MM.1S (cell line): ENCODE measurements around the gene GDPGP1.

ENCODE experiments used
- EZH2 ChIP-seq: fragments of 300-600 bp; sonication (generic); optimal IDR thresholded peaks from 2 replicates; pipeline ENCODE3; 2017; ENCODE audit warnings: low read depth, mild to moderate bottlenecking, antibody characterized with exemption, low read length, mixed read lengths
- TF ChIP-seq, protein P1 (sequence below): fragments of 300-600 bp; sonication (generic); IDR thresholded peaks from 2 replicates; pipeline ENCODE4 v1.5.1; 2016; ENCODE audit warnings: antibody characterized with exemption, low read length, mixed read lengths

DNA sequence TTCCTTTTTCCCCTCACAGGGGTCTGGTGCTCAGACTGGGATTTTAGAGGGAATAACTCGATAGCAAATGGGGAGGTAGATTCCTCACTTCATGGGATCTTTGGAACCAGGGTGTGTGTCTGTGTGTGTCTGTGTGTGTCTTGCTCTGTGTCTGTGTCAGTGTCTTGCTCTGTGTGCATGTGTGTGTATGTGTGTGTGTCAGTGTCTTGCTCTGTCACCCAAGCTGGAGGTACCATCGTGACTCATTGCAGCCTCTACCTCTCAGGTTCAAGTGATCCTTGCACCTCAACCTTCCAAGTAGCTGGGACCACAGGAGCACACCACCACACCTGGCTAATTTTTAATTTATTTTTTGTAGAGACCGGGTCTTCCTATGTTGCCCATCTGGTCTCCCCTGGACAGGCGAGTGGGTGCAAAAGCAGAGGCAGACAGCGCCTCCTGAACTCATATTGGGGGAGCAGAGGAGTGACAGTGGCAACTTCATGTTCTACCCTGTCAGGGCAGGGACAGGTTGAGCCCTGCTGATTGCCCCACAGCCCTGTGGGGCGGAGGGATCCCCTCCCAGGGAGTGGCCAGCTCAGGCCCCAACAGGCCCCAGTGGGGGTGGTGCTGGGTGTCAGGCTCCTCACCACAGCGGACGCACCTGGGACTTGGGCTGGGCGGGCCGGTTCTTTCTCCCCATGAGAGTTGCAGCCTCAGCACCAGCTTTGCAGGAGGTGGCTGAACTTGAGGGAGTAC lies 43.2 kb upstream of the GDPGP1 start:
- TF ChIP-seq, protein P1, sequence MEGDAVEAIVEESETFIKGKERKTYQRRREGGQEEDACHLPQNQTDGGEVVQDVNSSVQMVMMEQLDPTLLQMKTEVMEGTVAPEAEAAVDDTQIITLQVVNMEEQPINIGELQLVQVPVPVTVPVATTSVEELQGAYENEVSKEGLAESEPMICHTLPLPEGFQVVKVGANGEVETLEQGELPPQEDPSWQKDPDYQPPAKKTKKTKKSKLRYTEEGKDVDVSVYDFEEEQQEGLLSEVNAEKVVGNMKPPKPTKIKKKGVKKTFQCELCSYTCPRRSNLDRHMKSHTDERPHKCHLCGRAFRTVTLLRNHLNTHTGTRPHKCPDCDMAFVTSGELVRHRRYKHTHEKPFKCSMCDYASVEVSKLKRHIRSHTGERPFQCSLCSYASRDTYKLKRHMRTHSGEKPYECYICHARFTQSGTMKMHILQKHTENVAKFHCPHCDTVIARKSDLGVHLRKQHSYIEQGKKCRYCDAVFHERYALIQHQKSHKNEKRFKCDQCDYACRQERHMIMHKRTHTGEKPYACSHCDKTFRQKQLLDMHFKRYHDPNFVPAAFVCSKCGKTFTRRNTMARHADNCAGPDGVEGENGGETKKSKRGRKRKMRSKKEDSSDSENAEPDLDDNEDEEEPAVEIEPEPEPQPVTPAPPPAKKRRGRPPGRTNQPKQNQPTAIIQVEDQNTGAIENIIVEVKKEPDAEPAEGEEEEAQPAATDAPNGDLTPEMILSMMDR = no peak
- no peak for TF ChIP-seq EZH2
